GM12864 (cell line): Measurements from ENCODE around the gene TBRG4.

Source experiments
- DNase-seq: peaks from one replicate; pipeline ENCODE4 v3.0.0-alpha.2; 2011; ENCODE audit warnings: low read depth
- H3K4me3 ChIP-seq: 2 replicates; pipeline ENCODE4 v1.5.1; 2011; ENCODE audit warnings: mild to moderate bottlenecking, low read depth, low read length, control low read depth
- CTCF ChIP-seq: IDR thresholded peaks from 2 replicates; pipeline ENCODE4 v1.5.1; 2011; ENCODE audit warnings: low read depth, mild to moderate bottlenecking, moderate library complexity, low read length, control low read depth, inconsistent platforms; ENCODE audit errors: missing control alignments

The TBRG4 gene

DNA sequence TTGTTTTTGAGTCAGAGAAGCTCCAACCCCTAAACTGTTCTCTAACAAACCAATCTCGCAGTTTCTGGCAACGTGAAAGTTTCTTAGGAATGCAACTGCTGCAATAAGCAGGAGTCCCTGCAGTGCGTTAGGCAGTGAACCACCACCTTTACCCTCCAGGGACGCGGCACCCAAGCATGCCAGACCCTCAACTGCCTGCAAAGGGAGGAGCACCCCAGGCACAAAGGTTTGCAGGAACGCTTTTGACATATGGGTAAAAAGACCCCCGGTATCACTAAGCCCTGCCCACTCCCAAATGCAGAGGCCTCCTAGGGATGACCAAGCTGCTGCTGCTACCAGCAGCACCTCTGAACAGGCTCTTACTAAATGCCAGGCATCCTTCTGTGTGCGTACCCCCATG is 4.7 kb downstream of the TBRG4 start:
- H3K4me3 ChIP-seq, result no peak overlapping the region
- no peak for TF ChIP-seq CTCF
- DNase-seq, result no peak

DNA sequence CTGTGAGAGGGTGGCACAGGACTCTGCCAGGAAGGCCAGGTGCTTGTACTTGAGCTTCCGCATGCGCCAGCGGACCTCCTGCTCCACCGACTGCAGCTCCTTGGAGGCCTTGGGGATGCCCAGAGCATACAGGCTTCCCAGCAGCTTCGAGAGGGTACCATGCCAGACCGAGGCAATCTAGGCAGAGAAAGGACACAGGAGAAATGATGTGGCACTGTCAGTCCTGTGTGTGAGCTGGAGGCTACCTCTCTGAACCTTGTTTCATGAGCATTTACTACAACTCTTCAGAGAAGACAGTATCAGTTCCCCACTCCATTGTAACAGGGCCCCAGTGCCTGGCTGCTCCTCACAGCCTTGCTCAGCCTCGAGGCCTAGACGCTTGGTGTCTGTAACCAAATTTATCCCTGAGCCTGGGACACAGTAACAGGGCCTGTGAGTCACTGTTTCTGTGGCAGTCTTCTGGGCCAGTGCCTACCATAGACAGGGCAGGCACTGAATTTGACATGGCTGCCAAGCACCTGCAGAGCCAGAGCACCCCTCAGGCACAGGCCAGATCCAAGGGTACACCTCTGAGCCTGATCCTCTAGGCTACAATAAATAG is 5.8 kb downstream of the TBRG4 start:
- no peak overlapping the region for H3K4me3 ChIP-seq
- TF ChIP-seq CTCF, result no peak
- DNase-seq, result no peak

DNA sequence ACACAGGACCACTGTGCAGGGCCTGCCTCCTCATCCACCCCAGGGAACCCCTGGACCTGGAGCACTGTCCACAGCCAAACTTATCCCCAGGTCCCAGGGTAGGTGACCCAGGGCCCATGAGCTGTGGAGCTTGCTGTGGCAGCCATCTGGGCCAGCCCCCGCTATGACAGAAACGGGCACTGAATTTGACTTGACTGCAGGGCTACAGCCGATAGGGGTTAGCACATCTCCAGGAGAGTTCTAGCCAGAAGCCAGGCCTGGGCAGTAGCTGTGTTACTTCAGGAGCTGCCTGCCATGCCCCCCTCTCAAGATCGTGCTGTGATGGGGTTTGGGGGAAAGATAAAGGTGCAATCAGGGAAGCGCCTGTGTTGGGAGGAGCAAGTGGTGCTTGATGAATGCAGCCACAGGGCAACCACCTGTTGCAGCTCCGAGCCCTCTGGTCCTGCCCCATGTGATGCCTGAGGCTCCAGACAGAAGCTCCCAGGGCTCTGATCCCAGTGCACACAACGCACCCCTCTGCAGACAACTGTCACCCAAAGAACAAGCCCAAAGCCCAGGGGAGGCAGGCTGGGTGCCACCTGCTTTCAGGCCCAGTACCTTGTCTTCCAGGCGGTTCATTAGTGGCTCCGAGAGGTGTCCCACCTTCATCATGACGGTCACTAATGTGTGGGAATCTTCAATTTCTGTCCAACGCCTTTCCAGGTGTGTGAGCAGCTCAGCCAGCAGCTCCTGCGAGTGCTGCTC is 6.5 kb downstream of the TBRG4 start:
- TF ChIP-seq CTCF, result no peak
- no peak overlapping the region for H3K4me3 ChIP-seq
- no peak for DNase-seq

DNA sequence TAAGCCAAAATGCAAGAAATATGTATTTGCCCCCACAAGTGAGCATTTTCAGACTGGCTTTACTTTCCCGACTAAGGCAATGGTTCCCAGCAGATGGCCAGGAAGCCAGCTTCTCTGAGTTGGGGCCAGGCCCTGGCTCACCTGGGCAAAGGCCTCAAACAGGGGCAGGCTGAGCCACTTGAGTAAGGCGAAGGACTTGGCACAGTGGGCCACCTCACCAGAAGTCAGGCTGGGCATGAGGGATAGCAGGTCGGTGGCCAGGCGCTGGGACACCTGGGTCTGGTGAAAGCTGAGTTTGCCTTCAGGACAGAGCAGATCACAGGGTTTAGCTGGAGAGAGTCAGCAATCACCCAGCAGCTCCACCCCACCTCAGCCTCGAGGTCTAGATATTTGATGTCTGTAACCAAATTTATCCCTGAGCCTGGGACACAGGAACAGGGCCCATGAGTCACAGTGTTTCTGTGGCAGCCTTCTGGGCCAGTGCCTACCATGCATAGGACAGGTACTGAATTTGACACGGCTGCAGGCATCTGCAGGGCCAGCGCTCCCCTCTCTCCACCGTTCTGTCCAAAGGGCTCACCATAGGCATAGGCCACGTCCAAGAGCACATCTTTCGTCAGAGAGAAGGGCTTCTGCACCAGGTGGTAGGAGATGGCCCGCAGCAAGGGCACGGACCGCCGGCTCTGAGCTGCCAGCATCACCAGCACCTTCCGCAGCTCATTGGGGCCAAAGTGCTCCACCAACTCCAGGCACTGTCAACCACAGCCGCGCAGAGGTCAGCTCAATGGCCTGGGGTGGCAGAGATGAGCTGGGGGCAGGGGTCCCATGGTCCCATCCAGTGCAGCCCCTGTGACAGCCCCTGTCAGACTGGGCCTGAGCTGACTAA is 7.3 kb downstream of the TBRG4 start:
- TF ChIP-seq CTCF, result no peak
- H3K4me3 ChIP-seq, result no peak overlapping the region
- DNase-seq, result no peak

DNA sequence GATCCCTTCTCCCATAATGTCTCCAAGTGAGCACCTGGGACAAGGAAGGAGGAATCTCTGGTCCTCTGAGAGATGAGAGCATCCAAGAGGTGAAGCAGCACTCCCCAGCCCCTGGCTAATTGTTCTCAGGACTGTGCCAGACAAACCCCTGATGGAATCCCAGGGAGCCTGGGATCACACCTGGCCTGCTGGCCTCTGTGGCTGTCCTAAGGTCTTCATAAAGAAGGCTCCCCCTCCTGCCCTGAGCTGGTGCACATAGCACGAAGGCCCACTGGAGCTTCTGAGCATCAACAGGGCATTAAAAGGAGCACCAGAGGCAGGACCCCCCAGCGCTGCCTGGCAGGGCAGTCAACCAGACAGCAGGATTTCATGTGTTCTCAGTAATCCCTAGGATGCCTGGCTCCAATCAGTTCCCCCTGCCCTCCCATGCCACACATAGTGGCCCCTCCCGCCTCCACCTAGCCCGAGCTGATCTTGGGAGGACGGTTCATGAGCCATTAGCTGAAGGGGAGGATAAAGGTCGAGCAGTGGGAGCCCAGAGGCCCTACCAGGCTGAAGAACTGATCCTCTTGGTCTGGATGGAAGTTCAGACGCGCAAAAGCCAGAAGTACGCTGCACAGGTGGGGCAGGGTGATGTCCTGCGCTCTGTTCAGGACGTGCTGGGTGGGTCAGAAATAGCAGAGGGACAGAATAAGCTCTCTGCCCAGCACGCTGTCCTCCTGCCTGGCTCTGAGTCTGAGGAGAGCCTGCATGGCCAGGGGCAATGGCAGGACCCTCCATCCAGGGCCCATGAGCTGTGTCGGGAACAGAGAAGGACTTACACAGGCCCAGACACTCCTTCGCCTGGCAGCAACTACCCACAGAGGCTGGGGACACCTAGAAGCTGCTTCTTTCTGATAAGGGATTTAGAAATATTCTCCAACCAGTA is 8.4 kb downstream of the TBRG4 start:
- no peak for DNase-seq
- no peak overlapping the region for H3K4me3 ChIP-seq
- TF ChIP-seq CTCF, result no peak

DNA sequence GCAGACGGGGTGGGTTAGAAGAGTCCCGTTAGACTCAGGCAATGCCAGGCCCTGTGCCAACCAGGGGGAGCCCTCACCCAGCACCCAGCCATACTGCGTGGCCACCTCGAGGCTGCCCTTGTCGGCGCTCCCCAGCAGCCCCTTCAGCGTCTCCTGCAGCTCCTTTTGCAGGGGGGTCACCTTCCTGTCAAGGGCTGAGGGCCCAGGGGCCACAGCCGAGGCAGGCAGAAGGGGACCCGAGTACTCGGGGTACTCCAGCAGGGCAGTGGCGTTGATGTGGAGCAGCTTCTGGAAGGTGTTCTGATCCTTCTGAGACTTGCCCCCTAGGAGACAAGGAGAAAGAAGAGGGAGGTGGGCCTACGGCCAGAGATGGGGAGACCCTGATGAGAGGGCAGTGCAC is 9.7 kb downstream of the TBRG4 start:
- H3K4me3 ChIP-seq, result no peak overlapping the region
- DNase-seq, result no peak
- TF ChIP-seq CTCF, result no peak
